GM19351 (cell line): ENCODE measurements around the gene TRIM43.
A peak's percentile ranks its signal among the peaks of the same experiment; 100 is the strongest.
"Not testable (repeated sequence)": the region's sequence is repeated elsewhere in the genome, so short reads cannot be mapped to it uniquely, and the experiment has no call there.

Experiments
- ATAC-seq: cut with Tn5 transposase; IDR thresholded peaks from one replicate; pipeline ENCODE4 v1.9.1; 2021; ENCODE audit warnings: mild to moderate bottlenecking, moderate library complexity; ENCODE audit not compliant: unreplicated experiment

The TRIM43 gene

GRCh38 chr2:95591701-95592100 is at the start of gene TRIM43:
TRIM43 (plus strand) TSS chr2:95592001; CDS start chr2:95594024, 2,023 bp downstream.
- ATAC-seq, result not testable (repeated sequence)

GRCh38 chr2:95551055-95551568 is 40.7 kb upstream of the TRIM43 start:
- ATAC-seq, result no peak

GRCh38 chr2:95552911-95553310 is 38.9 kb upstream of the TRIM43 start:
- ATAC-seq, result no peak

GRCh38 chr2:95569170-95569569 is 22.6 kb upstream of the TRIM43 start:
- ATAC-seq, result no peak

- ATAC-seq, result no peak
These were observed 17.9 kb upstream of the TRIM43 start for GRCh38 chr2:95573866-95574265.

DNA sequence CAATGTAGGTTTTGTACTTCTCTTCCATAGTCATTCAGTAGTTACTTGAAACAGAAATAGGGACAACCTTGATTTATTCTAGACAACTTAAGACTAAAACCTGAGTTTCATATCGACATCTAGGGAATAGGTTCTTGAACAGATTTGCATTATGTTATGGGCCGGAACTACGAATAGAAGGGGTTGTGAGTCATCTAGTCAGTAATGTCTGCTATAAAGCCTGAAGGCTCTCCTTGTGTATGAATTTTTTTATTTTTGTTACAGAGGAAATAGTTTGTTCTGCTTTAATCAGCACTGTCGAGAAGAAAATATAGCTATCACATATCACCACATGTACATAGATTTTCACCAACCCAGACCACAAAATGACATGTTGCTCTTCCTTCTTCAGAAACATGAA is 17.3 kb upstream of the TRIM43 start:
- ATAC-seq, result peak; percentile 45

DNA sequence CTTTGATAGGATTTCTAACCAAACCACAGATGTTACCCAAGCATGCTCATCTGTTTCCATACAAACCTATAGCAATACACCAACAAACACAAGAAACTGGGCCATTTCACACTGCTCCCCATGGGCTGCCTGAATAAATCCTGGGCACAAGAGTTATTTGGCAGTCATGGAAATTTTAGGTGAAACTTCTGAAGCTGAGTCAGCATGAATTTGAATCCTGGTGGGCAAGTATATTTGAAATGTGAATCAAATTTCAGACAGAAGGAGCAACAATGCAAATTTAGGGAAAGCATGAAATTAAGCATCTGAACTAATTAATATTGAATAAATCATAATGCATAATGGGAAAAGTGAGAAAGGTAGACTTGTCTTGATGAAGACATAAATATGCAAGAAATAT is 15.9 kb upstream of the TRIM43 start:
- no peak for ATAC-seq

DNA sequence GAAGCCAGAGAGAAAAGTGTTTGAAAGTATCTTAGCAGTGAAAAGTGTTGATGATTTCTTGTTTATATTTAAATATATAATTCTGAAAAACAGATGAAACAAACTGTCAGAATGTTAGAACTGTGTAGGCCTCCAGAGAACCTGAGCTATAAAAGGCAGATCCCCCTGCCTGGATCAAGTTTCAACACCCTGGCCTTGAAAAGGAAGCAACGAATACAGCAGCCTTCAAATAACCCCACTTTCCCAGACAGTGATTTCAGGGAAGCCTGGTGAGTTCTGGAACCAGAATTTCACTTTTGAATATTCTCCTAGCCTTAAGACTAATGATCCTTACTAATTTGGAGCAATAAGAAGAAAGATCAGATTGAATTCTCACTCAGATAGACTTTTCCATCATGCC is 13.3 kb upstream of the TRIM43 start:
- ATAC-seq, result no peak

DNA sequence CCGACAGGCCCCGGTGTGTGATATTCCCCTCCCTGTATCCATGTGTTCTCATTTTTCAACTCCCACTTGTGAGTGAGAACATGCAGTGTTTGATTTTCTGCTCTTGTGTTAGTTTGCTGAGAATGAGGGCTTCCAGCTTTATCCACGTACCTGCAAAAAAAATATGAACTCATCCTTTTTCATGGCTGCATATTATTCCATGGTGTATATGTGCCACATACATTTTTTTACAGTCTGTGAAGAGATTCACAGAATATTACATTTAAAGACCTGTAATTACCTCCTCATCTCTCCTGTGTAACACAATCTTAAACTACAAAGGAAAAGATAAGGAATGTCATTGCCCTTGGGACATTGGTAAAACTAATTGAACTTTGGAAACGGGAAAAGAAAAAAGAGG is 8.3 kb upstream of the TRIM43 start:
- not testable (repeated sequence) for ATAC-seq

GRCh38 chr2:95584321-95584720 is 7.5 kb upstream of the TRIM43 start:
- not testable (repeated sequence) for ATAC-seq

- not testable (repeated sequence) for ATAC-seq
These were observed 1.8 kb upstream of the TRIM43 start for GRCh38 chr2:95589777-95590536.

- ATAC-seq, result not testable (repeated sequence)
These were observed 1.2 kb downstream of the TRIM43 start for GRCh38 chr2:95592973-95593372.

GRCh38 chr2:95595012-95595411 is 3.2 kb downstream of the TRIM43 start:
- not testable (repeated sequence) for ATAC-seq

DNA sequence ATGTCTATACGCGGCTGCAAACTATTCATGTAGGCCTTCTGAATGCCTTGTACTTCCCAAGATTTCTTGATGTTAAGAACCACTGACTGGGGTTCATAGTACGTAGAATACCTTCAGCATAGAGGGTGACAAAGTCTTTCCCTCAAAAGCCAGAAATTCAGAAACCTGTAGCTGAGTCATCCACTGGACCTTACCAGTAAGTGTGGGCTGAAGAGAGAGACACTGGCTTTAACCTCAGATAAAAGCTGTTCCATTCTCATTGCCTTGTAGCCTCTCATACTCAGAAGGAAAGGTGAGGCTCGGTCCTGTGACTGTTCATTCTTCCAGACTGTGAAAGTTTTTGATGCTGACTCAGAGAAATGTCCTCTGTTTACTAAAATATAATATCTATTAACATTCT is 9.5 kb downstream of the TRIM43 start:
- ATAC-seq, result not testable (repeated sequence)

GRCh38 chr2:95602146-95602545 is 10.3 kb downstream of the TRIM43 start:
- ATAC-seq, result not testable (repeated sequence)

DNA sequence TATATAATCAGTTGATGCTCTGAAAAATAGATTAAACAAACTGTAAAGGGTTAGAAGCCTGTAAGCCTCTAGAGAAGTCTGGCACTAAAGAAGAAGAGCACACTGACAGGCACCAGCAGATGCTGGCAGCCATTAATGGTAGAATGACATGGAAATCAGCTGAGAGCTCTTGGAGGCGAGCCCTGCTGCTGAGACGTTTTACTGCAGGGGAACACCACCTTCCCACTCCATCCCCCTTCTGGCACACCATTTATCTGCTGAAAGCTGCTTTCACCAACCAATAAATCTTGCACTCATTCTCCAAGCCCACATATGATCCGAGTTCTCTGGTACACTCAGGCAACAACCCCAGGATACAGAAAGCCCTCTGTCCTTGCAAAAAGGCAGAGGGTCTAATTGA is 16.6 kb downstream of the TRIM43 start:
- ATAC-seq, result not testable (repeated sequence)

DNA sequence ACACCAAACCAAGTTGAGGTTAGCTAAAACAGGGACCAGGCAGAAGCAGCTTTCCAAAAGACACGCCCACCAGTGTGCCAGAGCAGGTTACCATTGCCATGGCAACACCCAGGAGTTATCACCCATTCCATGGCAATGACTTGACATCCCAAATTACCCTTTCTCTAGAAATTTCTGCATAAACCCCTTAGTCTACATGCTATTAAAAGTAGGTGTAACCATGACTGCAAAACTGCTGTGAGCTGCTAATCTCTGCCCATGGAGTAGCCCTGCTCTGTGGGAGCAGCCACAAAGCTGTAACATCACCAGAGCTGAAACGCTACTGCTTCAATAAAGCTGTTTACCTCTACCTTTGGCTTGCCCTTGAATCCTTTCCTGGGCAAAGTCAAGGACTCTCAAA is 18.0 kb downstream of the TRIM43 start:
- not testable (repeated sequence) for ATAC-seq

- ATAC-seq, result not testable (repeated sequence)
These were observed 21.2 kb downstream of the TRIM43 start for GRCh38 chr2:95613048-95613447.

GRCh38 chr2:95622728-95623127 is 30.9 kb downstream of the TRIM43 start:
- not testable (repeated sequence) for ATAC-seq

DNA sequence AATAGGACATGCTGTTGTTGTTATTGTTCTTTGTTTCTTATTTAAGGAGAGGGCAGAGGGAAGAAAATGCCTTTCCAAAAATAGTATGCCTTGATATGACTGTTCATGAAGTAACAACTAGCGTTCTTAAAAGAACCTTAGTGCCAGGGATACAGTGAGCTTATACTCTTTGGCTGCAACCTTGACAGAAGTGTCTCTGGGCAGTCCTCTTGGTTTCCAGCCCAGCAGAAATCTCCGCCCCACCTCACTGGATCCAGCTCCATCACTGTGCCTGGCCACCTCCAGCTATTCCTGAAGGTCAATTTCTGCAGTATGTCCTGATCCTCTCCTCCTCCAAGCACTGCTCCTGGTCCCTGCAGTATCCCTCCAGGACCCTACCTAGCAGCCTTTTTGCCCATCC is 39.2 kb downstream of the TRIM43 start:
- not testable (repeated sequence) for ATAC-seq

DNA sequence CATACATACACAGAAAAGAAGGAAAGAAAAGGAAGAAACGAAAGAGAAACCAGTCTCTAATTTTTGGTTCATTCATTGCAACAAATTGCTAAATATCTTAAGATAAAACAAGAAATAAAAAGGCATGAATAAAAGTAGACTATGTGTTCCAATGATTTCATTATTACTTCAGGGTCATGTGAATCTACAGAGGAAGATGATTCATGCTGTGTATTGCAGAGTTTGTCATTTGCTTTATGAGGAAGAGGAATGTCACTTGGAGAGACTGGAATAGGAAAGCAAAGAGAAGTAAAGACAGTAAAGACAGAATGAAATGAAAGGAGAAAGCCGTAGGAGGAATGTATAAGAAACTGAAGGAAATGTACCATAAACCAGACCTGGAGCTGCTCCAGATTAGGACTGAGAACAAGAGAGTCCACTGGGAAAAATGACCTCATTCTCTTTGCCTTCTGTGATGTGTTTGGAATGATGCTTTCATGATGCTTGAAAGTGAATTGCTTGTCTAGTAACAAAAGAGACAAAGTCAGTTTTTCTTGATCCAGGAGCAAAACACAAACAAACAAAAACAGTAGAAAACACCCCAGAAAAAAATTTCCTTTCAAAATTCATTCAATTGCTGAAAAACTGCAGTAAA is 41.9 kb downstream of the TRIM43 start:
- ATAC-seq, result not testable (repeated sequence)
